Astrocyte of the hippocampus (primary cell): Measurements from ENCODE around the gene RNF25.

Experiments
- DNase-seq: peaks from one replicate; pipeline ENCODE4 v3.0.0; 2011; ENCODE audit warnings: low read depth, low spot score

RNF25 gene

DNA sequence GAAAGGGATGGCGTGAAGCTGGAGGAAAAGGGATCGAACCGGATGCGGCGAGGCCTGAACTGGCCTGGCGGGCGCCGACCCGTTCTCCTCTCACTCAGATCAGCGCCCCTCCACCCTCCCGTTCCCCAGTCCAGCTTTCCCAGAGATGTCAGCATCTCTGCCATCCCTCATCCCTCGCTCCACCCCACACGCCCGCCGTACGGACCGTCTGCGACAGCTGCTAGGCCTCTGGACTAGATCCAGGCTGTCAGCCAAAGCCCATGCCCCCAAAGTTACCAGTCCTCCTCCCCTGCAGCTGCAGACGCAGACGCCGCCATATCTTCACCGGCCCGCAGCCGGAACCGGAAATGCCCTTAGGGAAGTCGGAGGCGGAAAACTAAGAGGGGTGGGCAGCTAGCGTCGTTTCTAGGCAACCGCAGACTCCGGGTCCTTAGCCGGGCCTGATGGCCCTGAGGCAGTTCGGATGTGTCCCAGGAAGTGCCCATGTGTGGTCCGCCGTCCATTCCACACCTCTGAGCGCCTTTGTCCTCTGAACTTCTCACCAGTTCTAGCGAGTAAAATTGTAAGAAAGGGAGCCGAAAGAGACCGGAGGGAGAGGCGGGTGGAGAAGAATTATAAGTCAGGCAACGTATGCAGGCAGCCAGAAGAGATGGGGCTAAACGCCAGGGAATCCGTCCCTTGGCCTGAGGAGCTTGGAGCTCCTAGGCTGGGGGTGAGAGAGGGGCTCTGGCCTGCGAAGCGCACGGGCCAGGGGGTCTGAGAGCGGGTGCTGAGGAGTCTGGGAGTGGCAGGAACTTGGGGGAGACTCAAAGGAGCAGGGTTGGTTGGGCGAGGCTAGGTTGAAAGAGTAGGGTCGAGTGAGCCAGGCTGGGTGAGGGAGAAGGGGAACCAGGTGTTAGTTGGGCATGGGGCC lies at the start of gene RNF25, which contains the start of gene STK36:
Gene RNF25 (minus strand): TSS at position 349 of the 913 bp plus-strand sequence. CDS start 32 bp downstream, at position 317.
Gene STK36 (plus strand): TSS at position 433 of the 913 bp plus-strand sequence. CDS start 744 bp downstream, outside the sequence.
- DNase-seq: peak; percentile 96

DNA sequence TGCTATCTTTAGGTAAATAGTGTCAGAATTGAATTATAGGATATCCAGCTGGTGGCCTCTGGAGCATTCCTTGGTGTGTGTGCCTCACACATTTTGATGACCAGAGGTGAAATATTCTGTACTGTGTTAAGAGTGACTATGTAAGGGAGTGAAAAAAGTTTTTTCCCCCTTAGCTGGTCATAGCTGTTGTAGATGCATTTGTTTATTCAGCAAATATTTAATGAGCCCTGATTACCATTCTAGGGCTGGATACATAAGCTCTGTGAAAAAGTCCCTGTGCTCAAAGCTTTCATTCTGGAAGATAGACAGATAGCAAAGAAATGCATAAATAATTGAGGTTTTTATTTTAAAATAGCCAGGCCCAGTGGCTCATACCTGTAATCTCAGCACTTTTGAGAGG lies 49.7 kb upstream of the RNF25 start:
- DNase-seq: no peak

DNA sequence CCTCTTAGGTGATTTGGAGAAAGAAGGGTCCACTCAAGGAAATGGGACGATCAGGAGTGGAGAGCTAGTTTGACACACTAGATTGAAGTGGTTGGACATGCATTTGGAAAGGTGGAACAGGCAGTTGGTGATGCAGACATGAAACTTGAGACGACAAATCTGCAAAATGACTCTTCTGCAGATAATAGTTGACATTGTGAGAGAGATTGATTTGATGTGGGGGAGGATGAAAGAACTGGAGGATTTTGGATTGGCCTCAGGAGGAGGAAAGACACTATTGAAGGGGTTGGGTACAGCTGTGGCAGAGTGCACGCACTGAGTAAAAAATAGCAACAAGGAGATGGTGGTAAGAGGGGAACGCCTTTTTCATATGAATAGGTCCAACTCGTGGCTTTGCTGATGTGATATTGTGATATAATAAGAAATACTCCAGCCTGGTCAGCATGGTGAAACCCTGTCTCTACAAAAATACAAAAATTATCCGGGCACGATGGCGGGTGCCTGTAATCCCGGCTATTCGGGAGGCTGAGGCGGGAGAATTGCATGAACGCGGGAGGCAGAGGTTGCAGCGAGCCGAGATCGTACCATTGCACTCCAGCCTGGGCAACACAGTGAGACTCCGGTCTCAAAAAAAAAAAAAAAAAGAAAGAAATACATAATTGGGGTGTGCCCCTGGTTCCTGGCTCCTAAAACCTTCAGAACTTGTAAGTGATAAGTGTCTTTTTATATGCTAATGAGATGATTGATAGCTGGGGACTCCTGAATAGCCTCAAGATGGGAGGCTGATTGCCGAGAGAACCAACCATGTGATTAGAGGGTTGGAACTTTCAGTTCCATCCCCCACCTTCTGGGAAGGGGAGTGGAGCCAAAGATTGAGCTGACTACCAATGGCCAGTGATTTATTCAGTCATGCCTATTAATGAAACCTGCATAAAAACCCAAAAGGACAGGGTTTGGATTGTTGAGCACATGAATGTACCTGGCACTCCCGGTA lies 48.5 kb upstream of the RNF25 start:
- no peak for DNase-seq

DNA sequence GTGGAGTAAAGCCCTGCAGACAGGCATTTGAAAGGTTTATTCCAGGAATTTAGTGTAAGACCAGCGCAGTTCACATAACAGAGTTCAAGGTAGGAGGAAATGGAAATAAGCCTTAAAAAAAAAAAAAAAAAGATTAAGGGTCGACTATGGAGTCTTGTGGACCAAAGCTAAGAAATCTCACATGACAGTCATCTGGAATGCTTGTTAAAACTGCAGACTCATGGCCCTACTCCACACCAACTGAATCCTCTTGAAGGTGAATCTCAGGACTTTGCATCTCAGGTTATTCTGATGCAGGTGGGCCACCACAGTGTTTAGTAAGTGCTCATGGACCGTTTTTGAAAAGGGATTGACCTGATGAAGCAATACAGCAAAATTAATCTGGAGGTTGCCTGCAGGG lies 47.7 kb upstream of the RNF25 start:
- DNase-seq: no peak

DNA sequence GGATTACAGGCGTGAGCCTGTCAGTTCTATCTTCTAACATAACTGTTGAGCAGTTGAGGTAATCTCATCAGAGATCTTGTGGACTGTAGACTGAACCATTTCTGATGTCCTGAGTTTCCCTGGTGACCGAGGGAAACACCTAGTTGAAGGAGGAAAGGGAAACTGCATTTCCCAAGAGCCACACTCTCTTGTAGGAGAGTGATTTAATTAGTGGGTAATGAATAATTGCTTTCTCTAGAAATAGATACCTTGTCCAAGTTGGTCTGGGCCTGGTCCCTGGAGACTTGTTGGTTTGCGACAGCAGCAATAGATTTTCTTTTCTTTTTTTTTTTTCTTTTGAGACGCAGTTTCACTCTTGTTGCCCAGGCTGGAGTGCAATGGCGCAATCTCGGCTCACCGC lies 46.3 kb upstream of the RNF25 start:
- no peak for DNase-seq

GRCh38 chr2:218717262-218717661 lies 45.5 kb upstream of the RNF25 start:
- peak; percentile 39 for DNase-seq

GRCh38 chr2:218716070-218716469 lies 44.3 kb upstream of the RNF25 start:
- peak; percentile 75 for DNase-seq

DNA sequence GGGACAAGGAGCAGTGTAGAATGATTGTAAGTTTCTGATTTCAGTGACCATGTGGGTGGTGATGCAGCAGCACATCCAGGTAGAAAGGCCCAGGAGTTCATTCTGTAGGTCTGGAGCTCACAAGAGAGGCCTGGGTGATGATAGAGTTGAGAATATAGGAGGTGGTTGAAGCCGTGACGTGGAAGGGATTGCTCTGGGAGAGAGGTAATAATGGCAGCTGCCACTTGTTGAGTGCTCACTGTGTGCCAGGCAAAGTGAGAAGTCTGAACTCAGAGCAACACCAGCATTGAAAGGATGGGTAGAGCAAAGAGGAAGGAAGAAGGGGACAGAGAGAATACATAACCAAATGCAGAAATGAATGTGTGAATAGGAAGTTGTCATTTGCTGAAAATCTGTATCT lies 42.1 kb upstream of the RNF25 start:
- DNase-seq: no peak

DNA sequence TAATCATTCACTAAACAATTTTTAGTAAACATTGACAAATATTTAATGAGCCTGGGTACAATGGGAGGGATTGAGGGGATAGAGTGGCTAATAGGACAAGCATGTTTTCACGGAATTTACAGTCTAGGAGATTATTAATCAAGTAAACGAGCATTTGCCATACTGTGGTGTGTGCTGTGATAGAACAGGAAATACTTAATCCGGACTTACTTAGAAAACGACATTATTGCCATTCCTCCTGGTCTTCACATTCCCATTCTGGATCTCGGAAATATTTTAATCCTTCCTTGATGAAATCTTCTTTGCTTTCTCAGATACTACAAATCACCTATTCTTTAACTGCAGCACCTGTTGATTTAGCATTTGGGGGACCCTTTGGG lies 39.7 kb upstream of the RNF25 start:
- peak; percentile 32 for DNase-seq

DNA sequence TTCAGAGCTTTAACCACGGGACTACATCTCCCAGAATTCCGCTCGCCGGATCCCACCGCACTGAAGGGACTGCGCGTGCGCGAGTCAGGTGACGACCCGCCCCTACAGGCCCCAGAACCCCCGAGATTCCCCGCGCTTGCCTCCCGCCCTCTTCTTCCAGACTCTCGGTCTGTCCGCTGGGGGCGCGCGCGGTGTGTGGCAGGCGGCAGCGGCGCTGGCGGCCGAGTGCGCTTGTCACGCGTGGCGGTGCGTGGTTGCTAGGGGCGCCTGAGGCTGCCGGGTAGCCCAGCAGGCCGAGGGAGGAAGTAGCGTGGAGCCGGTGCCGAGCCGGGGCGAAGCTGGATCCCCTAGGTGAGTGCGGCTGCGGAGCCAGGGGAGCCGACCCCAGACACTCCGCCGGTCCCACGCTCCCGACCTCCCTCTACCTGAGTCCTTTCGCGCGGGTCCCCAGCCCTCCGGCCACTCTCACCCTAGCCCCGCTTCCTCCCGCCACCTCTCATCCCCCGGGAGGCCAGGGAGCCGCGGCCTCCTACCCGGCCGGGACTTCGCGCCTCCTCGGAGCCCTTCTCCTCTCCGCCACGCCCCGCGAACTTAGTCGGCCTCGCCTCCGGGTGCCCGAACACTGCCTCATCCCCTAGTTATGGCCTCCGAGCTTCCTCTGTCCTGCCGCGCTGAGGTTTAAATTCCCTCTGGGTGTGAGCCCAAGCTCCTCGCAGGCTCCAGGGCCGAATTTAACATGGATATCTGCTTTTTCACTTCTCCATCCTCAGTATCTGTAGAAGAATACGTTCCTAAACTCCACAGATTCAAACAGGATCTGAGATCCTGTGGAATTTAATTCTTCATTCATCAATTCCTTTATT lies 39.1 kb upstream of the RNF25 start, which contains the start of gene TTLL4:
Gene TTLL4 (plus strand): TSS at position 149 of the 863 bp plus-strand sequence. CDS start 26,842 bp downstream, outside the sequence.
- peak; percentile 99 for DNase-seq

GRCh38 chr2:218710334-218710686 lies 38.5 kb upstream of the RNF25 start:
- DNase-seq: no peak

- DNase-seq: no peak
Observed at GRCh38 chr2:218709908-218710307, 38.1 kb upstream of the RNF25 start.

- no peak for DNase-seq
Observed at GRCh38 chr2:218708086-218708485, 36.3 kb upstream of the RNF25 start.

GRCh38 chr2:218703341-218703740 lies 31.5 kb upstream of the RNF25 start:
- no peak for DNase-seq

- DNase-seq: peak; percentile 38
Observed at GRCh38 chr2:218701806-218702205, 30.0 kb upstream of the RNF25 start.

DNA sequence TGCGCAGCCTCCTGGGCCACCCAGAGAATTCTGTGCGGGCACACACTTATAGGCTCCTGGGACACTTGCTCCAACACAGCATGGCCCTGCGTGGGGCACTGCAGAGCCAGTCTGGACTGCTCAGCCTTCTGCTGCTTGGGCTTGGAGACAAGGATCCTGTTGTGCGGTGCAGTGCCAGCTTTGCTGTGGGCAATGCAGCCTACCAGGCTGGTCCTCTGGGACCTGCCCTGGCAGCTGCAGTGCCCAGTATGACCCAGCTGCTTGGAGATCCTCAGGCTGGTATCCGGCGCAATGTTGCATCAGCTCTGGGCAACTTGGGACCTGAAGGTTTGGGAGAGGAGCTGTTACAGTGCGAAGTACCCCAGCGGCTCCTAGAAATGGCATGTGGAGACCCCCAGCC lies 27.1 kb upstream of the RNF25 start:
- no peak for DNase-seq

DNA sequence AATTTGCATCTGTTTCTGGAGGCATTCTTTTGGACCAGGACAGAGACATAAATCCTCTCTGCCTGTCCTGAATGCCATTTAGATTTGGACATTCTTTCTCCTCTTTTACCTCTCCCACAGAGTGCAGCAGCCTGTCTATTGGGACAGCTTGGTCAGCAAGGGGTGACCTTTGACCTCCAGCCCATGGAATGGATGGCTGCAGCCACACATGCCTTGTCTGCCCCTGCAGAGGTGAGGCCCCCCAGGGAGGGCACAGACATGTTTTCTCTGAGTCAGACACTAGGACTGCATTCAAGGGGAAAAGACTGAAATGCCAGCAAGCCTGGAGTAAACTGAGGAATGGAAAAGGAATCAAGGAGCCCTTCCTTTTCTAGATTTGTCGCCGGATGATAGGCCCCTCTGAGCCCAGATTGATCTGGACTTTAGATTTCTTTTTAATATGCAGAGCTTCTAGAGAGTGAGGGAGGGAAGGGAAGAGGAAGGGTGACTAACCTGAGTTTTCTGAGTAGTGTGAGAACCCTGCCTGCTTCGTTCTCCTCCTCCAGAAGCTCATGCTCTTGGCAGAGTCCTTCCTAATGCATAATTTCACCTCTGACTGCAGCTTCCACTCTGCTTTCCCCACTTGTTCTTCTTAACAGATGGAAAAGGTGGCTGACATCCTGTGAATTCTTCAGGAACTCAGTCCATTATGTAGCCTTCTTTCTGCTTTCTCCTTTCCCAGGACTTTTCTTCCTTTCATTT lies 22.8 kb upstream of the RNF25 start:
- peak; percentile 35 for DNase-seq

GRCh38 chr2:218691234-218691633 lies 19.4 kb upstream of the RNF25 start:
- peak; percentile 52 for DNase-seq

DNA sequence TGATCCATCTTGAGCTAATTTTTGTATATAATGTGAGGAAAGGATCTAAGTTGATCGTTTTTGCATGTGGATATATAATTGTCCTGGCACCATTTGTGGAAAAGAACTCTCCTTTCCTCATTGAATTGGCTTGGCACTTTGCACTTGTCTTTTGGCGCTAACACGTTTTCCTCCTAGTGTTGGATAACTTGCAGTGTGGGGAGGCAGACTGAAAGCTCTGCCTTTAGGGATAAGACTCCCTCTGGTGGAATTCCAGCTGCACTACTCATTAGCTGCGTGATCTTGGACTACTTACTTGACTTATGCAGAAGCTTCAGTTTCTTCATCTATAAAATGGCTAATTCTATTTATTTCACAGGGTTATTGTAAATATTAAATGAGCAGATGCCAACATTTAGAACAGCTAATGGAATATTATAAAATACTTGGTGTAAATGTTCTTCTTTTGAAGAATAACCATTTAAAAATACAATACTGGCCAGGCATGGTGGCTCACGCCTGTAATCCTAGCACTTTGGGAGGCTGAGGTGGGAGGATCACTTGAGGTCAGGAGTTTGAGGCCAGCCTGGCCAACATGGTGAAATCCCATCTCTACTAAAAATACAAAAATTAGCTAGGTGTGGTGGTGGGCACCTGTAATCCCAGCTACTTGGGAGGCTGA lies 15.7 kb upstream of the RNF25 start:
- DNase-seq: peak; percentile 87

GRCh38 chr2:218680061-218680460 lies 8.3 kb upstream of the RNF25 start:
- no peak for DNase-seq
